HepG2 (cell line): ENCODE results near the gene NPPA. TPM values are rescaled to one million over a fixed set of nuclear protein-coding genes. Genes with fewer than 3 reads are reported as not detected.

Experiments
- ATAC-seq: fragments of 200-7000 bp; cut with Tn5 transposase; 3 replicates; pipeline ENCODE4 v1.9.1; 2020; ENCODE audit warnings: mild to moderate bottlenecking, moderate library complexity
- BruUV-seq: library from RNA; stranded (reverse); fragments of 400-500 nt; replicated peaks from 2 replicates; lab custom pipeline; 2021; lab: Mats Ljungman, UMichigan
- CTCF ChIA-PET: fragments of 300-600 bp; formaldehyde crosslinking; extraction: SDS; loops from one replicate; lab custom pipeline; 2021; ENCODE audit warnings: low total read pairs, inconsistent platforms, low intra/inter-chr PET ratio; lab: Yijun Ruan, JAX
- POLR2A ChIA-PET: fragments of 350-600 bp; sonication (Branson Sonifier 250); formaldehyde crosslinking; loops from one replicate; lab custom pipeline; 2020; ENCODE audit warnings: antibody characterized with exemption, inconsistent platforms; lab: Yijun Ruan, JAX
- DNase-seq: peaks from one replicate; pipeline ENCODE4 v3.0.0-alpha.2; 2015; ENCODE audit warnings: low spot score
- FAIRE-seq: peaks from 3 replicates; lab custom pipeline; 2011; peaks lifted over from hg19 to GRCh38; lab: Jason Lieb, UNC
- H2AFZ ChIP-seq: one replicate; pipeline ENCODE4 v1.6.1; 2011; ENCODE audit warnings: low read length, inconsistent platforms
- H3K27ac ChIP-seq: fragments of 300-600 bp; 3 replicates; pipeline ENCODE4 v1.8.0; 2011; ENCODE audit warnings: mixed run types, mild to moderate bottlenecking, mixed read lengths, low read length, inconsistent platforms; ENCODE audit not compliant: insufficient read depth; ENCODE audit errors: extremely low read length
- H3K27me3 ChIP-seq, 2 experiments: fragments of 200-600 bp in 1 of 2; 2 replicates in 1 of 2; 3 replicates in 1 of 2; pipeline versions ENCODE4 v1.6.0 to v1.8.0; 2011; ENCODE audit warnings: low read length in 2 of 2, mild to moderate bottlenecking in 2 of 2, moderate library complexity in 2 of 2, inconsistent platforms in 1 of 2; ENCODE audit not compliant: insufficient read depth in 2 of 2, control insufficient read depth in 1 of 2
- H3K36me3 ChIP-seq, 2 experiments: fragments of 200-600 bp in 1 of 2; replicated peaks in 1 of 2; 2 replicates in 1 of 2; 3 replicates in 1 of 2; pipeline versions ENCODE4 v1.5.1 to v1.8.0; 2011; ENCODE audit warnings: low read length in 2 of 2, inconsistent platforms in 1 of 2; ENCODE audit not compliant: insufficient read depth in 2 of 2, control insufficient read depth in 1 of 2
- H3K4me1 ChIP-seq: 2 replicates; pipeline ENCODE4 v1.5.1; 2012; ENCODE audit warnings: low read length, inconsistent platforms; ENCODE audit not compliant: insufficient read depth
- H3K4me2 ChIP-seq: 2 replicates; pipeline ENCODE4 v1.6.0; 2011; ENCODE audit warnings: low read depth, low read length, inconsistent platforms
- H3K4me3 ChIP-seq, 3 experiments: fragments of 200-600 bp in 1 of 3; sonication (generic), shearing (Covaris generic) in 1 of 3; replicated peaks in 1 of 3; 2 replicates each; pipeline ENCODE4 v1.5.1; 2011 to 2016; ENCODE audit warnings: low read length in 3 of 3, inconsistent platforms in 2 of 3, low read depth in 2 of 3, mild to moderate bottlenecking in 2 of 3, control low read depth in 1 of 3, mixed read lengths in 1 of 3; ENCODE audit not compliant: insufficient read depth in 1 of 3
- H3K79me2 ChIP-seq: one replicate; pipeline ENCODE4 v1.6.1; 2011; ENCODE audit warnings: low read length, inconsistent platforms; ENCODE audit not compliant: insufficient read depth
- H3K9ac ChIP-seq: 2 replicates; pipeline ENCODE4 v1.6.0; 2011; ENCODE audit warnings: mild to moderate bottlenecking, low read depth, low read length, inconsistent platforms; ENCODE audit not compliant: insufficient read depth
- H3K9me3 ChIP-seq: 2 replicates; pipeline ENCODE4 v1.5.1; 2012; ENCODE audit warnings: mild to moderate bottlenecking, low read length
- H4K20me1 ChIP-seq: 2 replicates; pipeline ENCODE4 v1.6.0; 2011; ENCODE audit warnings: inconsistent platforms, mild to moderate bottlenecking, low read length, moderate library complexity; ENCODE audit not compliant: insufficient read depth
- CSRNP1 ChIP-seq: sonication (generic); formaldehyde crosslinking; IDR thresholded peaks from 2 replicates; pipeline ENCODE4 v1.8.1; 2023; ENCODE audit warnings: mild to moderate bottlenecking, missing genetic modification reagents
- NFE2 ChIP-seq: sonication (generic); formaldehyde crosslinking; IDR thresholded peaks from 2 replicates; pipeline ENCODE4 v1.4.0; 2020; ENCODE audit warnings: missing genetic modification reagents
- PRDM15 ChIP-seq: sonication (generic); formaldehyde crosslinking; IDR thresholded peaks from 2 replicates; pipeline ENCODE4 v1.4.0; 2020; ENCODE audit warnings: missing genetic modification reagents
- ZNF781 ChIP-seq: sonication (generic); formaldehyde crosslinking; IDR thresholded peaks from 2 replicates; pipeline ENCODE4 v1.5.1; 2020; ENCODE audit warnings: borderline replicate concordance, mild to moderate bottlenecking, missing genetic modification reagents; ENCODE audit errors: not compliant biosample characterization
- WGBS: methylation state at CpG from one replicate; pipeline ENCODE4 v1.1.6; 2017; ENCODE audit warnings: low lambda C conversion rate; 5-methylcytosine and 5-hydroxymethylcytosine counted together
- in situ Hi-C: cut with HindIII; loops from 2 replicates; pipeline ENCODE4 v1.10.0; 2017; ENCODE audit warnings: low pct_unique_long_range_greater_than_20kb; ENCODE audit not compliant: extremely low pct_ligation_motif_present
- intact Hi-C: fragments of 100-400 bp; cut with micrococcal nuclease; formaldehyde crosslinking; loops from one replicate; pipeline ENCODE4 v1.10.0; 2022; ENCODE audit not compliant: unreplicated experiment
- polyA plus RNA-seq, 8 experiments: library from polyadenylated mRNA; depleted of rRNA in 3 of 8; stranded (reverse) in 7 of 8; unstranded in 1 of 8; fragments of >200 nt; fragmentation: Illumina TruSeq in 4 of 8; extraction: Trizol in 4 of 8; gene quantifications; 2 replicates each; pipeline versions ENCODE4 v1.2.1 to v1.2.3, GENCODE V29; 2011 to 2016; ENCODE audit warnings: low read depth in 4 of 8, missing spikeins in 1 of 8, mixed read lengths in 1 of 8; ENCODE audit not compliant: insufficient read depth in 1 of 8
- total RNA-seq, 5 experiments: library from RNA; depleted of rRNA; stranded (reverse); fragments of >200 nt; fragmentation: Illumina TruSeq; extraction: Trizol; gene quantifications; 2 replicates each; pipeline ENCODE4 v1.2.3, GENCODE V29; 2016; ENCODE audit warnings: low read depth in 1 of 5

NPPA gene
- total and polyA plus RNA-seq, 2 of the 13 experiments (the other 11 are each of a cell fraction or from before 2014, with no cell fraction given), result not detected

GRCh38 chr1:11851180-11851579 lies 3.6 kb upstream of the NPPA start:
- Histone ChIP-seq H3K9me3 (no peaks in the 10 kb centered on the region), H3K4me2 (no peak overlapping the region), H3K27ac (no peak overlapping the region), H3K36me3 (no peaks in the 10 kb centered on the region; a peak in 1 of 5 replicates), H2AFZ (no peak overlapping the region), H4K20me1 (no peaks in the 10 kb centered on the region), H3K4me3 (no peak overlapping the region), H3K9ac (no peak overlapping the region), H3K27me3 (peaks cover 0 to 9% of the 10 kb centered on the region in 2 experiments; a peak in 1 of 5 replicates), H3K79me2 (no peaks in the 10 kb centered on the region), H3K4me1 (no peaks in the 10 kb centered on the region)
- intact Hi-C loops (no loop called here), in situ Hi-C loops (no loop called here)
- FAIRE-seq, result no peak
- ChIA-PET POLR2A (no interaction called here), CTCF (no interaction called here)
- no peak for DNase-seq
- no TSS peak for BruUV-seq
- WGBS, result 79% methylated on average over 5 of the region's 7 CpGs
- TF ChIP-seq CSRNP1 (no peak), NFE2 (CRISPR knock-in tag) (no peak)
- ATAC-seq, result no peak

- ATAC-seq, result no peak
- Histone ChIP-seq H3K4me2 (no peak overlapping the region), H3K27ac (no peak overlapping the region), H3K79me2 (no peaks in the 10 kb centered on the region), H4K20me1 (no peaks in the 10 kb centered on the region), H3K9ac (no peak overlapping the region), H3K9me3 (no peaks in the 10 kb centered on the region), H3K27me3 (peaks cover 0 to 9% of the 10 kb centered on the region in 2 experiments; a peak in 1 of 5 replicates), H2AFZ (no peak overlapping the region), H3K36me3 (peaks cover 1 to 6% of the 10 kb centered on the region in 2 experiments; a peak in 3 of 5 replicates), H3K4me3 (no peak overlapping the region), H3K4me1 (no peaks in the 10 kb centered on the region)
- CTCF ChIA-PET, result no interaction called here
- no TSS peak for BruUV-seq
- POLR2A ChIA-PET, result no interaction called here
- 54% methylated on average over 11 of the region's 11 CpGs for WGBS
- intact Hi-C loops, result no loop called here
- no peak for DNase-seq
- FAIRE-seq, result no peak
- TF ChIP-seq ZNF781 (CRISPR knock-in tag) (no peak), PRDM15 (peak; percentile 86)
- in situ Hi-C loops, result no loop called here
These were observed 2.6 kb upstream of the NPPA start for GRCh38 chr1:11850156-11850555.
